Stimulated activated naive CD8-positive, alpha-beta T cell treated with anti-CD3 and anti-CD28 coated beads, Interleukin-15, Interleukin-2, amounts not matched to agents 100 ng/mL and 50 ng/mL, for 24 hours (primary cell): ENCODE data around the gene BCOR.

Experiments used
- H3K27ac Mint-ChIP-seq: one replicate; pipeline ENCODE4 v1.8.0; 2021; ENCODE audit warnings: mild to moderate bottlenecking, mixed read lengths
- H3K27me3 Mint-ChIP-seq: one replicate; pipeline ENCODE4 v1.8.0; 2021; ENCODE audit warnings: mixed read lengths
- H3K36me3 Mint-ChIP-seq: one replicate; pipeline ENCODE4 v1.8.0; 2021; ENCODE audit warnings: low read depth, mixed read lengths
- H3K4me1 Mint-ChIP-seq: one replicate; pipeline ENCODE4 v1.8.0; 2021; ENCODE audit warnings: low read depth, mixed read lengths
- H3K4me3 Mint-ChIP-seq: one replicate; pipeline ENCODE4 v1.8.0; 2021; ENCODE audit warnings: mild to moderate bottlenecking, mixed read lengths
- H3K9me3 Mint-ChIP-seq: one replicate; pipeline ENCODE4 v1.8.0; 2021; ENCODE audit warnings: mixed read lengths

The BCOR gene

DNA sequence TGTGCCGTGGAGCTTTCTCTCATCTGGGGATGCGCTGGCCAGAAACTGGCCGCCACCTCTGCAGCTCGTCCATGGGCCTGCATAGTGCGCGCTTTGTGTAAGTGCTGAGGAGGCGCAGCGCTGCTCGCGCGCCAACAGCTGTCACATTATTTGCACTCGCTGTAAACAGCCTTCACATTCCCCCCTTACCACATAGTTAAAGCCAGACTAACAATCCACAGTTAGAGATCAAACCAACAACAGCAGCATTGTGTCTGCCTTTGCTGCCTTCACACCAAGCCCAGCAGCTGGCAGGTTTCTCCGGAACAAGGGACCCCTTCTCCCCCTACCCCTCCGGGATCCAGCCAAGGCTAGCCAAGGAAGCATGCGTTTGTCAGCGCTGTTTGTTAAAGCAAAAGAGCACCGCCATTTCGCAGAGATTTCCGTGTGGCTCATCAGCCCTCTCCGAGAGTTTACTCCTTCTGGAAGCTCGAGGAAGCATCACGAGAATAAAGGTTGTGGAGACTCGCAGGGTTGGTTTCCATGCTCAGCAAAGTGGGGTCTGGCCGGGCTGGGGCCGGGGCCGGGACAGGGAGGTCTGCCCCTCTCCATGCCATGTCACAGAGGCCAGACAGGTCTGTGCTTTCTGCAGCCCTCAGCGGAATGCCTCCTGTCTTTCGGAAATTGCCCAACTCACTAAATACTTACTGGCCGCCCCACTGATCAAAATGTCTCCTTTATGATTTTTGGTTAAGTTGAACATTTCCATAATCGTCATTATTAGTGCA lies 11.0 kb downstream of the BCOR start:
- no peaks in the 10 kb centered on the region for H3K9me3 Mint-ChIP-seq
- no peaks in the 10 kb centered on the region for H3K36me3 Mint-ChIP-seq
- no peak overlapping the region for H3K4me3 Mint-ChIP-seq
- no peak overlapping the region for H3K27ac Mint-ChIP-seq
- H3K27me3 Mint-ChIP-seq: no peaks in the 10 kb centered on the region
- H3K4me1 Mint-ChIP-seq: peaks cover 75% of the 10 kb centered on the region

DNA sequence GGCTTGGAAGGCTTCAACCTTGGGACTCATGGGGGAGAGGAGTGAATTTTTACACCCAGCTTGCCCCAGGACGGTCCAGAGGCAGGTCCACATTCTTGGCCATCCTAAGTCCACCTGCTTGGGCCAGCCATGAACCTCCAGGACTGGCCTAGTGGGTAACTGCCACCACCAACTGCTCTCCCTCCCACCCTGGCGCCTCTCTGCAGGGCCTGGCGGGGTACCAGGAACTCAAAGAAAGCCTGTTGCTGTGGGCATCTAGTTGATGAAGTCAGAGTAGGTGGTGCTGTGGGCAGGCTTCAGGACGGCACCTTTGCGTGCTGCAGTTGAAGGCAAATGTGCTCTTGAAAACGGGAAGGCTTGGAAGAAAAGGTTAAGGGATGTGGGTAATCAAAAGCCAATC lies 12.0 kb downstream of the BCOR start:
- no peaks in the 10 kb centered on the region for H3K9me3 Mint-ChIP-seq
- peaks cover 73% of the 10 kb centered on the region for H3K4me1 Mint-ChIP-seq

DNA sequence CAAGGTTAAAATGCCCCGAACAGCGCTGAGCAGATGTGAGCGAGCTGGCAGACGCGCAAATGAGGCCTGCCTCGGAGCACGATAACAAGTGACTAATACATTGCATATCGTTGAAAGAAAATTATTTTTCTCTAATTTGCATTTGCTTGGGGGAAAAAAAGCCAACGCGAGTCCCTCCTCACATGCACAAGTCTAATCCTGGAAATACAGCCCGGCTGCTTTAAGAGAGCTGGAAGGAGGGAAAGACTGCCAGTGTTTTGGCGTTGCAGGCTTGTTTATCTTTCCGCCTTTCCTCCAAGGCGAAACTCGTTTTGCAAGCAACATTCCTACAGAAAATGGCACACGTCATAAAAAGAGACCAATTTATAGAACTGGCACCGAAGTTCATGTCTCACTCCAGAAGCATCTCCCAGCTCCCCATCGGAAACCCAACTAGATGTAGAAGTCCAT lies 12.6 kb downstream of the BCOR start:
- H3K4me1 Mint-ChIP-seq: peaks cover 76% of the 10 kb centered on the region
- peak overlapping the region; percentile 35 for H3K4me3 Mint-ChIP-seq

More for the DNA sequence above, 12.0 kb downstream of the BCOR start:
- Mint-ChIP-seq H3K4me3 (no peak overlapping the region), H3K36me3 (no peaks in the 10 kb centered on the region), H3K27ac (no peak overlapping the region), H3K27me3 (no peaks in the 10 kb centered on the region)

DNA sequence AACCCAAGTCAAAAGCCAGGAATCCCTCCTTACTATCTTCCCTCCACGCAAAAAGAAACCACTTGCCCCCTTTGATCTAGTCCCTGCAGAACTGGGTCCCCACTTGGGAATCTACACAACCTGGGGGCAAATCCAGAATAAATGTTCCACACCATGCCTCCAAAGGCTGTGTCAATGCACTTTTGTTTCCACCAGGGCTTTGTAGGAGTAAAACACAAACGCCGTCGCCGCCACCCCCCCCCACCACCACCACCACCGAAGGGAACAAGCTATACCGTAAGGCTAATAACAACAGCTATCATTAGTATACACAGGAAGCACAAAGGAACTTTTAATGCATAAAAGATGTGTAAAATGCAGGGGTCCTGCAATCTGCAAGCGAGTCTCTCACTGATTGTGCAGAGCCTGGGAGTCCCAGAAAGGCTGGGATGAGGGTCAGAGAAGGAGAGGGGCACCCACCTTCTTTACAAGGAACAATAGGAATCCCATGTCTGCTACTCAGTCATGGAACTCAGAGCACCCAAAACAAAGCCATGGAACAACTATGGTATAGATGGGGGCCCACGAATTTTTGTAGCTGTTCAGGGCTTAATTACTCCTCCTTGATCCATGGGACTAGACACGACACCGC lies 13.2 kb downstream of the BCOR start:
- H3K27me3 Mint-ChIP-seq: no peaks in the 10 kb centered on the region
- H3K4me3 Mint-ChIP-seq: peak overlapping the region; percentile 65
- H3K4me1 Mint-ChIP-seq: peaks cover 78% of the 10 kb centered on the region
- no peaks in the 10 kb centered on the region for H3K36me3 Mint-ChIP-seq
- peak overlapping the region; percentile 36 for H3K27ac Mint-ChIP-seq
- no peaks in the 10 kb centered on the region for H3K9me3 Mint-ChIP-seq

More for the DNA sequence above, 12.6 kb downstream of the BCOR start:
- H3K27ac Mint-ChIP-seq: no peak overlapping the region
- H3K36me3 Mint-ChIP-seq: no peaks in the 10 kb centered on the region
- H3K9me3 Mint-ChIP-seq: no peaks in the 10 kb centered on the region
- H3K27me3 Mint-ChIP-seq: no peaks in the 10 kb centered on the region

DNA sequence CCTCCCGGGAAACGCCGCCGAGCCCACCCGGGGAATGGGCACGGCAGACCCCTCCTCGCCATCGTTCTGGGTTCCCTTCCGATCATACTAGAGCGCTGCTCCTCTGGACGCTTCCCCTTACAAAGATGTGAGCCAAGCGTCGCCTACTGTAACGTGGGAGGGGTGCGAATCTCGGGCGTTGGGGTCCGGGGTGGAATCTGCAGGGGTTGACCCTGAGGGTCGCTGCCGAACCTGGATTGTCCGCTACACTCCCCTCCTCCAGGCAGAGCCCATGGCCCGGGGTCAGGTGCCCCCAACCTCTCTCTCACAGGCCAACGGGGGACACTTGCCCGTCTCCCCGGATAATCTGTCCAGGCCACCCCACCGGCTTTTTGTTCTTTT lies 13.8 kb downstream of the BCOR start:
- Mint-ChIP-seq H3K27me3 (no peaks in the 10 kb centered on the region), H3K4me1 (peaks cover 78% of the 10 kb centered on the region), H3K9me3 (no peaks in the 10 kb centered on the region), H3K36me3 (no peaks in the 10 kb centered on the region), H3K27ac (peak overlapping the region; percentile 36), H3K4me3 (peak overlapping the region; percentile 65)

DNA sequence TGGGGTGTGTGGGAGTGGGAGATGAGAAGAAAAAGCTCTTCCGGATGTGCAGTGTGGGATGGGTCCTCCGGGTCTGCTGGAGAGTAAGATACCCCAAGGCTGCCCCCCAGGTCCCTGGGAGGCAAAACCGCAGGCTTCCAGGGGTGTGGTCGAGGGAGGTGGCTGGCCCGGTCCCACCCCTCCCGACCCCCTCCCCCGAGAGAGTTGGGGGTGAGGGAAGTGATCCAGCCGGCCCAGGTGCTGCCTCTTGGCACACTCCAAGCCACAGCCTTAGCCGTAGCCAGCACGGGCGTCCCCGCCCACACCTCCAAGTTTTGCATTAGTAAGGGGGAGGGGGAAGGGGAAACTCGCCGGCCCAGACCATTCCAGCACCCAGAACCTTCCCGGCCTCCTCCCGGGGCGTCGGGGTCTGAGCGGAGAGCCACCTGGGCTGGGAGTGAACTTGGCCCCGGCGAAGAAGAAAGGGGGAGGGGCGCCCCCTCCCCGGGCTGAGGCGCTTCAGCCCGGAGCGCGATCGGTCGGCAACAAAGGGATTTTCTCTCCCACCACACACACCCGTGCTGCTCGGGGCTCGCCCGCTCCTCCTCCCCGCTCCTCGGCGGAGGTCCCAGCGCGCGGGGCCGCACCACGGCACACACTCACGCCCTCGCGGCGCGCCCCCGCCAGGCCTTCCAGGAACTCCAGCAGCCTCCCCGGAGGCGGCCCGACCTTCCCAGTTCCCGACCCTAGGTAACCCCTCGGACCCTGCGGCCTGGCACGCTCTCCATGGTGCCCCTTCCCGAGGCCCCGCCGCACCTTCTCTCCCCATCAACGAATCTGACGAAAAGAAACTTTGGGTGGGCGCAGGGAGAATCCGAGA lies 14.4 kb downstream of the BCOR start:
- no peaks in the 10 kb centered on the region for H3K36me3 Mint-ChIP-seq
- no peaks in the 10 kb centered on the region for H3K9me3 Mint-ChIP-seq
- no peak overlapping the region for H3K27ac Mint-ChIP-seq
- peak overlapping the region; percentile 65 for H3K4me3 Mint-ChIP-seq
- peaks cover 78% of the 10 kb centered on the region for H3K4me1 Mint-ChIP-seq
- H3K27me3 Mint-ChIP-seq: no peaks in the 10 kb centered on the region

DNA sequence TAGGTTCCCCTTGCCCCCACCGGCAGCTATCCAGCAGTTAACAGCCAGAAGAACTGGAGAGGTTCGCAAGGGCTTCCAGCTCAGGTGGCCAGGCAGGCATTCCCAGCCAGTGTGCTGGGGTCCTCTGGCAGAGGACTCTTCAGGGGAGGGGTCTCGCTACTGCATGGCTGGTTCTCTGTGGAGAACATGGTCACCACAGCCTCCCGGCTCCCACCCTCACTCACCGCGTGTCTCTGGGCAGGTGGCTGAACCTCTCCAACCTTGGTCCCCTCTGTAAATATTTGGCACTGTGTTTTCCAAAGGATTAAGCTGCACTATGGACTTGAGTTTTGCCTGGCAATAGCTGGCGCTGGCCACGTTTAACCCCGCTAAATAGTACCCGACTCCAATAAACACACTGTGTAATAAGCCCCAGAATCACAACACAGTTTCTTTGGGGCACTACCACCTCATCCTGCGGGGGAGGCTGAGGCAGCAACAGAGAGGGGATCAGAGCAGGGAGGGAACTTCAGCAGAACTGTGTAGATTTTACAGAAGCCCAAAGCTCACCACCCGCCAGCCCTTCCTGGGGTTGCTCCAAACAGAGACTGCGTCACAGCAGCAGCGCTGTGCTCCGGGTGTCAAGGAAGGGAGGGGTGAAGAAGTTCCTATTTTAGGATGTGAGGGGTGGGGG lies 15.2 kb downstream of the BCOR start:
- Mint-ChIP-seq H3K9me3 (no peaks in the 10 kb centered on the region), H3K27me3 (no peaks in the 10 kb centered on the region), H3K27ac (no peak overlapping the region), H3K4me1 (peaks cover 78% of the 10 kb centered on the region), H3K4me3 (peak overlapping the region; percentile 43), H3K36me3 (no peaks in the 10 kb centered on the region)

DNA sequence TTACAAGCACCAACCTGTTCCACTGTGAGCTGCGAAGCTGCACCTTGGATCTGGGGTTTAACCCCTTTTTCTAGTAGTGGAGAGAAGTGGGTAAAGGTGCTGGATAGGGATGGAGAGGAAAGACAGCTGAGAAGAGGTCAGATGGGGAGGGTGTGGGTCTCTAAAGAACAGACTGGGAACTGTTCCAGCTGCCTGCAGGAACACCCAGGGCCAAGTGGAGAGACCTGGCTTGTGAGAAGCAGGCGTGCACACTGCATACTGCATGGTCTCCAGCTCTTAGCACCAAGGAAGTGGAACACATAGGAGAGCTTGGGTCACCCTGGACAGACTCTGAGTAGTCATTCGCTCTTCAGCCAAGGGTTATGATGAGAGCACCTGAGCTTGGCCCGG lies 16.1 kb downstream of the BCOR start:
- Mint-ChIP-seq H3K4me3 (no peak overlapping the region), H3K36me3 (peaks cover 2% of the 10 kb centered on the region), H3K27ac (no peak overlapping the region), H3K9me3 (no peaks in the 10 kb centered on the region), H3K4me1 (peaks cover 77% of the 10 kb centered on the region), H3K27me3 (no peaks in the 10 kb centered on the region)

DNA sequence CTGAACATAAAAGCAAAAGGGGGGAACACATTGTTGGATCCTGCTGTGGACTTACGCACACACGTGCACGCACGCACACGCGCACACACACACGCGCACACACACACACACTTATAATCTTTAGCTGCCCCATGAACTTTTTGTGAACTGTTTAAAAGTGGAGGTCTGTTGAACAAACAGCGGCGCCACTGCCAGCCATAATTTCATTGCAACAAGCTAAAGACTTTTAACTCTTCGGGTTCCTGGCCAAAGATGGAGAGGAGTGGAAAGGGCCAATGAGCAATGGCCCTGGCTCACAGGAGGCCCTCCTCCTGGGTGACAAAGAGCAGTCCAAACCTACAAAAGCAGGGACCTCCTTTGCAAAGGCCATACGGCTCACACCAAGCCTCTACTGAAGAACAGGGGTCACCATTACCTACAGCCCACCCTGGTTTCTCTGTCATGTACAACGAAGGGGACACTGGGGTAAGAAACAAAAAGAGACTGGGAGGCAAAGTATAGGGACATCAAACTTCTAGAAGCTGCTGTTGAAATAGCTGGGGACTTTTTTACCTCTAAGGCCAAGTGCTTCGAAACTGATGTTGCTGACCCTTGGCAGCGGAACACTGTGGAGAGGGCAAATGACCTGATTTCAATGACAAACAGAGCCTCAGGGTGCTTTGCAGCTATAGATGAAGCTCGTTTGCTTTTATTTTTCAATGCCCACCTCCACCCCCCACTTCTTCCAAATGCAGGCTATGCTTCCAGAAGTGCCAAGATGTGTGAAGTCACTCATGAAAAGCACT lies 16.7 kb downstream of the BCOR start:
- no peaks in the 10 kb centered on the region for H3K27me3 Mint-ChIP-seq
- H3K4me1 Mint-ChIP-seq: peaks cover 76% of the 10 kb centered on the region
- H3K4me3 Mint-ChIP-seq: no peak overlapping the region
- H3K36me3 Mint-ChIP-seq: peaks cover 7% of the 10 kb centered on the region
- no peak overlapping the region for H3K27ac Mint-ChIP-seq
- H3K9me3 Mint-ChIP-seq: no peaks in the 10 kb centered on the region

DNA sequence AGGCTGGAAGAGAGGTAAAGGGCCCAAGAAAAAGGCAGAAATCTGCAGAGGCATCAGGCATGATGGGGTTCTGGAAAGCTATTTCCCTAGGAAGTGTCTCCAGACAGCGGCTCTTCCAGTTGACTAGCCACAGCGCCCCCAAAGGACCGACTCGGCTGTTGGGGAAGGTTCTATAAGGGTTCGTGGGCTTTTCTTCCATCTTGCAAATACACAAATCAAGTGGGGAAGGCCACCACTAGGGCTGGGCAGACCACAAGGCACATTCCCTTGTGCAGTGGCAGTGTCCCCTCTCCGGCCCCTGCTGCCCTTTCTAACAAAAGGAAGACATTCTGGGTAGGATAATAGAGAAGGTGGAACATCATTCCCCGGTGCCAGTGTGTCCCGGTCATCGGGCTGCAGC lies 18.2 kb downstream of the BCOR start:
- Mint-ChIP-seq H3K27me3 (no peaks in the 10 kb centered on the region), H3K36me3 (peaks cover 13% of the 10 kb centered on the region), H3K27ac (no peak overlapping the region), H3K4me3 (no peak overlapping the region), H3K9me3 (no peaks in the 10 kb centered on the region), H3K4me1 (peaks cover 63% of the 10 kb centered on the region)

DNA sequence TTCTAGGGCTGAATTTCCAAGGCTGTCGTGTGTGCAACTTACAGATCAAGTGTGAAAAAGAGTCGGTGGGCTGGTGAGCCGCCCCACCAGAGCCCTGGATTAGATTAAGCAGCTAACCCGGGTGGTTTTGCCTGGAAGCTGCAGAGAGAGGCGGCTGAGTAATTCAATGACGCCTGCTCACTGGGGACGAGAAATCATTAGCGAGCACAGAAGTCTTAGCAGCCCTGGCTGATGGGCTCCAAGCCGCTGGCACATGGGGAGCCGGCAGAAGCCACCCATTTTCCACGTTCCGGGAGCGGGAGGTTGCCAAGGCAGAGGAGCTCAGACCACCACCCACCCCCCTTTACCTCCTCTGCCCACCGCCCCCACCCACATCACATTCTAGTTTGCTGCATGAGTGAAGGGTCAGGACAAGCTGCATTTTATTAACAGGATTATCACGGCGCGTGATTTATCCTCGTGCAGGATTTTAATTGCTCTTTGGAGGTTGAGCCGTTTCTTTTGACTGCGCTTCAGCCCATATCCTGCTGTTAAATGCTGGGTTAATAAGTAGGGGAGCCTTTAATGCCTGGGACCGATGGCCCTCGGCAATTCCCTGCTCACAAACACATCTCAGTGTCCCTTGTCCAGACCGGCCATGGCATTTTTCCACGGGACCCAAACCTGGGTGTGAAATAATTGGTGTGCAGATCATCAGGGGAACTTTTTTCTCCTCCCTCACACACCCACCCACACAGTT lies 19.1 kb downstream of the BCOR start:
- no peak overlapping the region for H3K4me3 Mint-ChIP-seq
- peaks cover 22% of the 10 kb centered on the region for H3K36me3 Mint-ChIP-seq
- H3K9me3 Mint-ChIP-seq: no peaks in the 10 kb centered on the region
- H3K27ac Mint-ChIP-seq: no peak overlapping the region
- peaks cover 54% of the 10 kb centered on the region for H3K4me1 Mint-ChIP-seq
- no peaks in the 10 kb centered on the region for H3K27me3 Mint-ChIP-seq

DNA sequence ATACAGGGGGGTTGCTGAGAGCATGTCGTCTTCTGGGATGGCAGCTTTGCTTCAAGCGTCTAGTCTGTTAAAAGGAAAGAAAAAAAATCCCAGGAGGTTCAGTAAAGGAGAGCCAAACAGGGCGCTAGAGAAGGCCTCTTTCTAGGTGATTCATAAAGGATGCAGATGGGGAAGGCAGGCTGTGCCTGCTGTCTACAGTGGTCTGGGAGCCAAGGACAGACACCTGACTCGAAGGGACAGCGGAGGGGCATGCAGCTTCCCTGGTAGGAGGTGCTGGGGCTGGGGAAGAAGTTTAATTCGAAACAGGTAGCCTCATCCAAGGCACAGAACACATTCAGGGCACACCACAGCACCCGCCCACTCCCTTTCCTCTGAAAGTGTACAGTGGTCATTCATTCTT lies 19.9 kb downstream of the BCOR start:
- H3K27me3 Mint-ChIP-seq: no peaks in the 10 kb centered on the region
- peaks cover 57% of the 10 kb centered on the region for H3K4me1 Mint-ChIP-seq
- no peaks in the 10 kb centered on the region for H3K9me3 Mint-ChIP-seq
- peak overlapping the region; percentile 31 for H3K27ac Mint-ChIP-seq
- no peak overlapping the region for H3K4me3 Mint-ChIP-seq
- peaks cover 29% of the 10 kb centered on the region for H3K36me3 Mint-ChIP-seq

DNA sequence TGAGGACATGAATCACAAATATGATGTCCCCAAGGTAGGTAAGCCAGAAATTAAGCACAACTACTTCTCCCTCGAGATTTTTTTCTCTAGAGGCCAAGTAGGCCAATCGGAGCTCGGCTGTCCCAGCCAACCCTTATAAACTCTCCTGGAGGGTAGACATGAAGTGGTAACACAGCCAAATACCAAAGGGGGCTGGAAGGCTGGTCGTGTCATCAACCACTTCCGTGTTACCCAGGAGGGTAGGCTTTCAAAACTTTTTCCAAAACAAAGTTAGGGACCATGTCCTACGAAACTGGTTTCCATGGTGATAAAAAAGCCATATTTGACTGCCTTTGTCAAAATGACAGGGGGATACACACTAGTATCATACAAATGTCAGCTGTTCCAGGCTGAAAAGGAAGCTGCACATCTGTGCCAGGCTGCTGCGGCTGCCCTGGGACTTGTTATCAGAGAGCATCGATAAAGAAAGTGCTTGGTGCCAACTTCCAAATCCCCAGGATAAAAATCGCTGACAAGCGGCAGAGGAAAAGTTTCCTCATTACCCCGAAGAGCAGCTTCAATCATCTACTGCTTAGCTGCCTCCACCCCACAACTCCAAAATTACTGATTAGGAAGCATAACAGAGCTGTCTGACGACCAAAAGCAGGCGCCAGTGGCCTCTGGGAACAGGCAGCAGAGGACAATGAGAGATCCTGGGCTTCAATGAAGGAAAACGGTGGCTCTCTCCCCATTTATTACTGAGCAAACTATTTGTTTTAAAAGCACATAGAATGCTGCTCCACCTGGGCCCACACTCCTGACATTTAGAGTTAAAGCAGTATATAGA lies 20.8 kb downstream of the BCOR start:
- Mint-ChIP-seq H3K4me3 (no peak overlapping the region), H3K4me1 (peaks cover 50% of the 10 kb centered on the region), H3K9me3 (no peaks in the 10 kb centered on the region), H3K27me3 (no peaks in the 10 kb centered on the region), H3K36me3 (peaks cover 33% of the 10 kb centered on the region), H3K27ac (peak overlapping the region; percentile 29)
